AG04449 (cell line): ENCODE data around the gene EHBP1L1.
A peak's percentile ranks its signal among the peaks of the same experiment; 100 is the strongest.
"Not testable (repeated sequence)": the region's sequence is repeated elsewhere in the genome, so short reads cannot be mapped to it uniquely, and the experiment has no call there.

Experiments used
- CTCF ChIA-PET: fragments of 350-600 bp; formaldehyde crosslinking; extraction: SDS; loops from one replicate; lab custom pipeline; 2021; ENCODE audit warnings: antibody characterized with exemption; lab: Yijun Ruan, JAX
- POLR2A ChIA-PET: fragments of 400-600, 350-600 bp; formaldehyde crosslinking; extraction: SDS; loops from one replicate; lab custom pipeline; 2020; ENCODE audit warnings: antibody characterized with exemption, inconsistent platforms; lab: Yijun Ruan, JAX
- DNase-seq: peaks from one replicate; pipeline ENCODE4 v3.0.0-alpha.2; 2010; ENCODE audit warnings: low read depth, low spot score
- H3K4me3 ChIP-seq: 2 replicates; pipeline ENCODE4 v1.5.1; 2011; ENCODE audit warnings: low read depth, mild to moderate bottlenecking, control low read depth, low read length
- TF ChIP-seq, protein P1 (sequence below): IDR thresholded peaks from one replicate; pipeline ENCODE4 v1.5.1; 2011; ENCODE audit warnings: mild to moderate bottlenecking, moderate library complexity, low read length, control low read depth, inconsistent platforms; ENCODE audit not compliant: insufficient read depth; ENCODE audit errors: missing control alignments

EHBP1L1 gene

DNA sequence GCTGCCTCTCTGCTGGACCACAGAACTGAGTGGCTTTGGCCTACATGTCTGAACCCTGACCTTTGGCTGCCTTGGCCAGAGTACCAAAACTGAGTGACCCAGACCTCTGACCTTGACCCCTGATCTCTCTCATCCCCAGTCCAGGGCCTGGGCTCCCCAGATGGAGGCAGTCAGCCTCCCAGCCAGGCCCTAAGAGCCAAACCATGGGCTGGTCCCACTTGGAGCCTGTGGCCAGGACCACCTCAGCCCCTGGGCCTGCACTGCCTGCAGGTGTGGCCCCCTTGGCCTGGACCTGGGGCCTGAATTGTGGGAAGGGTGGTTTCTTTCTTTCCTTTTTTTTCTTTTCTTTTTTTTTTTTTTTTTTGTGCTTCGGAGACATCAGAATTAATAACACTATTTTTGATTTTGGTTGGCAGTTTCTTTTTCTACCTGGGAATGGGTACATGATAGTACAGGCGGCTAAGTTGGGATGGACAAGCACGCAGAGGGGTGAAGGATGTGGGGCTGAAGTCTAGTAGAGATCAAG is 61.2 kb downstream of the EHBP1L1 start:
- ChIA-PET POLR2A (interaction anchor here (0.7 to 2.1 kb wide), 6 partner anchors 16 to 222 kb away, joined by 3 to 17 read pairs (median 4); partner anchors contain the start of gene PCNX3), CTCF (interaction anchor here (0.7 to 2.7 kb wide), 12 partner anchors 11 to 181 kb away, joined by 3 to 20 read pairs (median 4); partner anchors contain the start of gene FAM89B)
- no peak for DNase-seq
- peak overlapping the region; percentile 34; the same call in 1 of the 2 replicates for H3K4me3 ChIP-seq
- TF ChIP-seq, protein P1, sequence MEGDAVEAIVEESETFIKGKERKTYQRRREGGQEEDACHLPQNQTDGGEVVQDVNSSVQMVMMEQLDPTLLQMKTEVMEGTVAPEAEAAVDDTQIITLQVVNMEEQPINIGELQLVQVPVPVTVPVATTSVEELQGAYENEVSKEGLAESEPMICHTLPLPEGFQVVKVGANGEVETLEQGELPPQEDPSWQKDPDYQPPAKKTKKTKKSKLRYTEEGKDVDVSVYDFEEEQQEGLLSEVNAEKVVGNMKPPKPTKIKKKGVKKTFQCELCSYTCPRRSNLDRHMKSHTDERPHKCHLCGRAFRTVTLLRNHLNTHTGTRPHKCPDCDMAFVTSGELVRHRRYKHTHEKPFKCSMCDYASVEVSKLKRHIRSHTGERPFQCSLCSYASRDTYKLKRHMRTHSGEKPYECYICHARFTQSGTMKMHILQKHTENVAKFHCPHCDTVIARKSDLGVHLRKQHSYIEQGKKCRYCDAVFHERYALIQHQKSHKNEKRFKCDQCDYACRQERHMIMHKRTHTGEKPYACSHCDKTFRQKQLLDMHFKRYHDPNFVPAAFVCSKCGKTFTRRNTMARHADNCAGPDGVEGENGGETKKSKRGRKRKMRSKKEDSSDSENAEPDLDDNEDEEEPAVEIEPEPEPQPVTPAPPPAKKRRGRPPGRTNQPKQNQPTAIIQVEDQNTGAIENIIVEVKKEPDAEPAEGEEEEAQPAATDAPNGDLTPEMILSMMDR: no peak

DNA sequence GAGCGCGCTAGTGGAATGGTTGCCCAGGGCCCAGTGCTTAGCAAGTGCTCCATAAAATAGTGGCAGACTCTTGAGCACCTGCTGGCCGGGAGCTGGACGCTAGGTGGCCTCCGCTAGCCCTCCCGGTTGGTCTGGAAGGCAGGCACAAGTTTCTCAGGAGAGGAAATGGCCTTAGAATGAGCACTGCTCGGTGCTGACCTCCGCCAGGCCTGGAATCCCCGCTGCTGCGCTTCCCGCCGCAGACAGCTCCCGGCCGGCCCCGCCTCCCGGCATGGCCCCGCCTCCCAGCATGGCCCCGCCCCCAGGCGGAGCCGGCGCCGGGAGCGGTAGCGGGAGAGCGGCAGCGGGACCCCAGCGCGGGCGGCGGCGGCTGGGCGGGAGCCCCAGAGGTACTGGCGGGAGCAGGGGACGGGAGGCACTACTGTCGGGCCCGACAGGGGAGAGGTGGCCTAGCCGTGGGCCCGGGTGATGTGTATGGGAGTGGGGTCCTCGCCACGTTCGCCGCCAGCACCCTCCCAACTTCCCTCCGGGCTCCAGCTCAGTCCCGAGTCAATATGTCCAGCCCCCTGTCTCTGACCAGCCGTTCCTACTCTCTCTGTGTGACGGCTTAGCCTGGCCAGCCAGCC is 62.1 kb downstream of the EHBP1L1 start, which contains the start of gene SIPA1:
TSS of gene SIPA1 (plus strand) at position 308 of the 626 bp plus-strand sequence. CDS start 2,821 bp downstream, outside the sequence.
- no peak for DNase-seq
- H3K4me3 ChIP-seq: peak within 1 kb of the TSS; percentile 78
- CTCF ChIA-PET: interaction anchor here (0.7 to 2.7 kb wide), 17 partner anchors 9 to 181 kb away, joined by 3 to 20 read pairs (median 3); partner anchors contain the start of gene FAM89B
- TF ChIP-seq, protein P1: peak; percentile 65
- POLR2A ChIA-PET: interaction anchor here (0.7 to 2.1 kb wide), 7 partner anchors 15 to 222 kb away, joined by 3 to 17 read pairs (median 4); partner anchors contain the start of genes PCNX3 and RELA

- H3K4me3 ChIP-seq, DNase-seq: not testable (repeated sequence)
- POLR2A ChIA-PET: interaction anchor here (0.6 to 2.1 kb wide), 3 partner anchors 14 to 61 kb away, joined by 4 to 17 read pairs (median 4); partner anchors contain the start of gene RELA
- CTCF ChIA-PET: interaction anchor here (1.1 to 1.9 kb wide), 2 partner anchors 12 to 13 kb away, joined by 3 to 7 read pairs; no protein-coding TSS in a partner anchor
Measured at GRCh38 chr11:65639228-65639597, 63.4 kb downstream of the EHBP1L1 start.

GRCh38 chr11:65639623-65640482 is 64.0 kb downstream of the EHBP1L1 start:
- no peak overlapping the region for H3K4me3 ChIP-seq
- CTCF ChIA-PET: interaction anchor here (1.1 kb wide), 1 partner anchor 14 kb away, joined by 3 read pairs; no protein-coding TSS in a partner anchor
- no peak for DNase-seq
- POLR2A ChIA-PET: interaction anchor here (2.1 kb wide), 1 partner anchor 13 kb away, joined by 17 read pairs; no protein-coding TSS in a partner anchor
- TF ChIP-seq, protein P1: no peak

- DNase-seq: no peak
- ChIA-PET CTCF (interaction anchor here (1.1 kb wide), 1 partner anchor 15 kb away, joined by 3 read pairs; no protein-coding TSS in a partner anchor), POLR2A (no interaction called here)
- TF ChIP-seq, protein P1: no peak
- H3K4me3 ChIP-seq: no peak overlapping the region
Measured at GRCh38 chr11:65640483-65641296, 64.8 kb downstream of the EHBP1L1 start.
